ENCODE results near the gene TRAPPC5. TPM values are rescaled to one million over a fixed set of nuclear protein-coding genes. Genes with fewer than 3 reads are reported as not detected.

TRAPPC5 gene
- polyA plus RNA-seq, 1 donor: 51.2 TPM

DNA sequence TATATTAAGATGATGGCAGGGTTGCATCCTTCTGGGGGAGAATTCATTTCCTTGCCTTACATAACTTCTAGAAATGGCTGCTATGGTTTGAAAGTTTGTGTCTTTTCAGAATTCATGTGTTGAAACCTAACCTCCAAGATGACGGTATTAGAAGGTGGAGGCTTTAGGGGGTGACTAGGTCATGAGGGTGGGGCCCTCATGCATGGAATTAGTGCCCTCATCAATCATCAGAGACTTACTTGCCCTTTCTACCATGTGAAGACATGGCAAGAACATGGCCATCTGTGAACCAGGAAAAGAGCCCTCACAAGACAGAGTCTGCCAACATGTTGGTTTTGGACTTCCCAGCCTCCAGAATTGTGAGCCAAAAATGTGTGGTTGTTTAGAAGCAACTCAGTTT lies 36.1 kb downstream of the TRAPPC5 start:
- H3K4me1 ChIP-seq (ENCODE audit: control insufficient read depth, insufficient read depth, low read length): no peaks in the 10 kb centered on the region
- H3K27ac ChIP-seq (ENCODE audit: low read length): no peak overlapping the region
- H3K36me3 ChIP-seq (ENCODE audit: control insufficient read depth, insufficient read depth, low read length): no peaks in the 10 kb centered on the region
- H3K27me3 ChIP-seq (ENCODE audit: control insufficient read depth, insufficient read depth, low read length): no peaks in the 10 kb centered on the region
- H3K4me3 ChIP-seq (ENCODE audit: low read length): no peak overlapping the region
- H3K9me3 ChIP-seq (ENCODE audit: control insufficient read depth, low read depth, low read length): no peaks in the 10 kb centered on the region
- DNase-seq: no peak
- no CpG with 5 or more reads among the region's 1 CpG for WGBS (ENCODE audit: insufficient coverage, low lambda C conversion rate)

- H3K27ac ChIP-seq (ENCODE audit: low read length): no peak overlapping the region
- no peak overlapping the region for H3K4me3 ChIP-seq (ENCODE audit: low read length)
- no peak for DNase-seq
- no peaks in the 10 kb centered on the region for H3K9me3 ChIP-seq (ENCODE audit: control insufficient read depth, low read depth, low read length)
- no peaks in the 10 kb centered on the region for H3K4me1 ChIP-seq (ENCODE audit: control insufficient read depth, insufficient read depth, low read length)
- WGBS (ENCODE audit: insufficient coverage, low lambda C conversion rate): no CpG with 5 or more reads among the region's 8 CpGs
- no peaks in the 10 kb centered on the region for H3K36me3 ChIP-seq (ENCODE audit: control insufficient read depth, insufficient read depth, low read length)
- peaks cover 2% of the 10 kb centered on the region for H3K27me3 ChIP-seq (ENCODE audit: control insufficient read depth, insufficient read depth, low read length)
These were observed 38.0 kb downstream of the TRAPPC5 start for GRCh38 chr19:7718668-7719067.

GRCh38 chr19:7720351-7720750 lies 39.7 kb downstream of the TRAPPC5 start:
- peaks cover 2% of the 10 kb centered on the region for H3K27me3 ChIP-seq (ENCODE audit: control insufficient read depth, insufficient read depth, low read length)
- WGBS (ENCODE audit: insufficient coverage, low lambda C conversion rate): no CpG with 5 or more reads among the region's 6 CpGs
- no peaks in the 10 kb centered on the region for H3K4me1 ChIP-seq (ENCODE audit: control insufficient read depth, insufficient read depth, low read length)

GRCh38 chr19:7722231-7722651 lies 41.6 kb downstream of the TRAPPC5 start:
- no peak overlapping the region for H3K4me3 ChIP-seq (ENCODE audit: low read length)
- H3K27ac ChIP-seq (ENCODE audit: low read length): no peak overlapping the region
- peaks cover 2% of the 10 kb centered on the region for H3K27me3 ChIP-seq (ENCODE audit: control insufficient read depth, insufficient read depth, low read length)
- DNase-seq: no peak
- WGBS (ENCODE audit: insufficient coverage, low lambda C conversion rate): no CpG with 5 or more reads among the region's 5 CpGs
- no peaks in the 10 kb centered on the region for H3K36me3 ChIP-seq (ENCODE audit: control insufficient read depth, insufficient read depth, low read length)
- H3K9me3 ChIP-seq (ENCODE audit: control insufficient read depth, low read depth, low read length): no peaks in the 10 kb centered on the region
- H3K4me1 ChIP-seq (ENCODE audit: control insufficient read depth, insufficient read depth, low read length): no peaks in the 10 kb centered on the region

More at GRCh38 chr19:7720351-7720750, 39.7 kb downstream of the TRAPPC5 start:
- no peaks in the 10 kb centered on the region for H3K9me3 ChIP-seq (ENCODE audit: control insufficient read depth, low read depth, low read length)
- H3K36me3 ChIP-seq (ENCODE audit: control insufficient read depth, insufficient read depth, low read length): no peaks in the 10 kb centered on the region
- no peak for DNase-seq
- H3K4me3 ChIP-seq (ENCODE audit: low read length): no peak overlapping the region
- H3K27ac ChIP-seq (ENCODE audit: low read length): no peak overlapping the region

- DNase-seq: no peak
- Histone ChIP-seq H3K4me1 (ENCODE audit: control insufficient read depth, insufficient read depth, low read length) (no peaks in the 10 kb centered on the region), H3K36me3 (ENCODE audit: control insufficient read depth, insufficient read depth, low read length) (no peaks in the 10 kb centered on the region), H3K27ac (ENCODE audit: low read length) (no peak overlapping the region), H3K9me3 (ENCODE audit: control insufficient read depth, low read depth, low read length) (peaks cover 2% of the 10 kb centered on the region), H3K27me3 (ENCODE audit: control insufficient read depth, insufficient read depth, low read length) (peaks cover 37% of the 10 kb centered on the region), H3K4me3 (ENCODE audit: low read length) (no peak overlapping the region)
- 67% methylated on average over 1 of the region's 2 CpGs for WGBS (ENCODE audit: insufficient coverage, low lambda C conversion rate)
These were observed 45.2 kb downstream of the TRAPPC5 start for GRCh38 chr19:7725791-7726190.

DNA sequence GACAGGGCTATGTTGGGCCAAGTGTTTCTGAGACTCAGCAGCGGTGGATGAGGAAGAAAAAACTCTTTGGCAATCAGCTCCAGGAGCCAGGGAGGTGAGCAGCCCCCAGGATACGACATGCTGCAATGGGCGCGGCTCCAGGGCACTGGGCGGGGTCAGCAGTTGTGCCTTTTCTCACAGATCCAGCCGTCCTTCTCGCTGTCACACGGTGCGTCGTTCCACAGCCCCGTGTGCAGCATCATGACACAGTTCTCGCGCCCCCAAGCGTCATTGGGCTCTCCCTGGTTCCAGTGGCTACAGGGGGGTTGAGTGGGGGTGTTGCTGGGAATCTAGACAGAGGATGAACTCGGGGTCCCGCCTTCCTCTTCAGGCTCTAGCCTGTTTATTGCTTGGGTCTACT lies 48.6 kb downstream of the TRAPPC5 start:
- DNase-seq: no peak
- H3K4me1 ChIP-seq (ENCODE audit: control insufficient read depth, insufficient read depth, low read length): no peaks in the 10 kb centered on the region
- no peaks in the 10 kb centered on the region for H3K36me3 ChIP-seq (ENCODE audit: control insufficient read depth, insufficient read depth, low read length)
- WGBS (ENCODE audit: insufficient coverage, low lambda C conversion rate): no CpG with 5 or more reads among the region's 16 CpGs
- H3K27me3 ChIP-seq (ENCODE audit: control insufficient read depth, insufficient read depth, low read length): peaks cover 52% of the 10 kb centered on the region
- H3K4me3 ChIP-seq (ENCODE audit: low read length): no peak overlapping the region
- peaks cover 6% of the 10 kb centered on the region for H3K9me3 ChIP-seq (ENCODE audit: control insufficient read depth, low read depth, low read length)
- H3K27ac ChIP-seq (ENCODE audit: low read length): no peak overlapping the region

DNA sequence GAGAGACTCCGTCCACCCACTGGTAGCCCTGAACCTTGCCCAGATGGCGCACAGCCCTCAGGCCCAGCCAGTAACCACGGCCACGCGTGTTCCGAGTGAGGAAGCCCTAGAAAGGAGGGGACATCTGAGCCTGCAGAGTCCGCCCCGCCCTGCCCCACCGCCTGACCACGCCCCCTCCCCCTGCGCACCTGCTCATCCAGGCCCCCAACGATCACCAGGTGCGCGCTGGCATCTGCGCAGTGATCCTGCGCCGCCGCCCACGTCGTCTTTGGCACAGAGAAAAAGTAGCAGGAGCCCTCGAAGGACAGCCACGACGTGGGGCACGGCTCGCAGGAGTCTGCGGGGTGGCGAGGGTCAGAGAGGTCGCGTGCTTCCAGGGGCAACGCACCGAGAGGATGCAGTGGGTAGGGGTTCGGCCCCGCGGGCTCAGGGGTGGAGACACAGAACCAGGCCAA lies 49.2 kb downstream of the TRAPPC5 start:
- Histone ChIP-seq H3K36me3 (ENCODE audit: control insufficient read depth, insufficient read depth, low read length) (no peaks in the 10 kb centered on the region), H3K4me3 (ENCODE audit: low read length) (no peak overlapping the region), H3K27ac (ENCODE audit: low read length) (no peak overlapping the region), H3K9me3 (ENCODE audit: control insufficient read depth, low read depth, low read length) (peaks cover 6% of the 10 kb centered on the region), H3K27me3 (ENCODE audit: control insufficient read depth, insufficient read depth, low read length) (peaks cover 55% of the 10 kb centered on the region), H3K4me1 (ENCODE audit: control insufficient read depth, insufficient read depth, low read length) (no peaks in the 10 kb centered on the region)
- no CpG with 5 or more reads among the region's 34 CpGs for WGBS (ENCODE audit: insufficient coverage, low lambda C conversion rate)
- no peak for DNase-seq

- DNase-seq: no peak
- no peaks in the 10 kb centered on the region for H3K4me1 ChIP-seq (ENCODE audit: control insufficient read depth, insufficient read depth, low read length)
- peaks cover 55% of the 10 kb centered on the region for H3K27me3 ChIP-seq (ENCODE audit: control insufficient read depth, insufficient read depth, low read length)
- peaks cover 6% of the 10 kb centered on the region for H3K9me3 ChIP-seq (ENCODE audit: control insufficient read depth, low read depth, low read length)
- H3K4me3 ChIP-seq (ENCODE audit: low read length): no peak overlapping the region
- no CpG with 5 or more reads among the region's 78 CpGs for WGBS (ENCODE audit: insufficient coverage, low lambda C conversion rate)
- H3K27ac ChIP-seq (ENCODE audit: low read length): no peak overlapping the region
- H3K36me3 ChIP-seq (ENCODE audit: control insufficient read depth, insufficient read depth, low read length): no peaks in the 10 kb centered on the region
These were observed 49.9 kb downstream of the TRAPPC5 start for GRCh38 chr19:7730286-7731217.

- H3K9me3 ChIP-seq (ENCODE audit: control insufficient read depth, low read depth, low read length): peaks cover 6% of the 10 kb centered on the region
- no peaks in the 10 kb centered on the region for H3K36me3 ChIP-seq (ENCODE audit: control insufficient read depth, insufficient read depth, low read length)
- peaks cover 58% of the 10 kb centered on the region for H3K27me3 ChIP-seq (ENCODE audit: control insufficient read depth, insufficient read depth, low read length)
- no peak overlapping the region for H3K27ac ChIP-seq (ENCODE audit: low read length)
- no peak overlapping the region for H3K4me3 ChIP-seq (ENCODE audit: low read length)
- WGBS (ENCODE audit: insufficient coverage, low lambda C conversion rate): no CpG with 5 or more reads among the region's 39 CpGs
- DNase-seq: no peak
- no peaks in the 10 kb centered on the region for H3K4me1 ChIP-seq (ENCODE audit: control insufficient read depth, insufficient read depth, low read length)
These were observed 50.6 kb downstream of the TRAPPC5 start for GRCh38 chr19:7731218-7731595.

DNA sequence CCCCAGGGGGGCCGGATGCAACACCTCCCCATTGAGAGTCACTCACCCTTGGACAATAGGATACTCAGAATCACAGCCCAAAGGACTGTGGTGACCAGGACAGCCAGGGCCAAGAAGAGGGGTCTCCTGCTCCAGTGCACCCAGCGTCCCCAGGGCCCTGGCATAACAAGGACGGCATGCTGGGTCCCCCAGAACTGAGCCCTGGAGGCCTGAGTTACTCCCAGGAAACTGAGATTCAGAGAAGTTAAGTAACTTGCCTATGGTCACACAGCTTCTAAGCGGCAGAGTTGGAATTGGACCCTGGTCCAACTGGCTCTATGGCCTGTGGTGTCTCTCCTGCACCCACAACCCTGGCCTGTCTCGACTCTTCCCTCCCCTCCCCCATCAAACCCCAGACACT lies 51.0 kb downstream of the TRAPPC5 start:
- Histone ChIP-seq H3K4me3 (ENCODE audit: low read length) (no peak overlapping the region), H3K4me1 (ENCODE audit: control insufficient read depth, insufficient read depth, low read length) (no peaks in the 10 kb centered on the region), H3K9me3 (ENCODE audit: control insufficient read depth, low read depth, low read length) (peaks cover 6% of the 10 kb centered on the region), H3K27me3 (ENCODE audit: control insufficient read depth, insufficient read depth, low read length) (peaks cover 58% of the 10 kb centered on the region), H3K36me3 (ENCODE audit: control insufficient read depth, insufficient read depth, low read length) (no peaks in the 10 kb centered on the region), H3K27ac (ENCODE audit: low read length) (no peak overlapping the region)
- no peak for DNase-seq
- WGBS (ENCODE audit: insufficient coverage, low lambda C conversion rate): no CpG with 5 or more reads among the region's 5 CpGs

DNA sequence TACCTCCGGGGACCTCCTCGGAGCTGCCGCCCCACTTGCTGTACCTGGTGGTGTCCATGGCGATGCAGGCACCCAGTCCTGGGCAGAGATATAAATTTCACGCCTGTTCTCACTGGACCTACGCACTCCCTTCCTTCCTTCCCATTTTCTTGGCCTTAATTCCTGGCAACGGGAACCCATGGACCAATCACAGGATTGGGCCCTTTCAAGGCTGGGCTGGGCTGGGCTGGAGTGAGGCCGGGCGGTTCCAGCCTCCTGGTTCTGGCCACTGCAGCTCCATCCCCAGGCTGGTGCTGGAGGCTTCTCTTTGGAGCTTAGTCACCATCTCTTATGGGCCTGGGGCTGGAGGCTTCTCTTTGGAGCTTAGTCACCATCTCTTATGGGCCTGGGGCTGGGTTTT lies 51.4 kb downstream of the TRAPPC5 start, which contains the start of gene CLEC4G:
CLEC4G (minus strand) TSS at position 66 of the 400 bp plus-strand sequence; CDS start at position 58, 8 bp downstream.
- 50% methylated on average over 2 of the region's 9 CpGs for WGBS (ENCODE audit: insufficient coverage, low lambda C conversion rate)
- peaks cover 6% of the 10 kb centered on the region for H3K9me3 ChIP-seq (ENCODE audit: control insufficient read depth, low read depth, low read length)
- H3K27ac ChIP-seq (ENCODE audit: low read length): no peak within 1 kb of the TSS
- no peaks in the 10 kb centered on the region for H3K4me1 ChIP-seq (ENCODE audit: control insufficient read depth, insufficient read depth, low read length)
- no peak for DNase-seq
- H3K36me3 ChIP-seq (ENCODE audit: control insufficient read depth, insufficient read depth, low read length): no peaks in the 10 kb centered on the region
- H3K27me3 ChIP-seq (ENCODE audit: control insufficient read depth, insufficient read depth, low read length): peaks cover 58% of the 10 kb centered on the region
- no peak within 1 kb of the TSS for H3K4me3 ChIP-seq (ENCODE audit: low read length)
